Endothelial cell (in vitro differentiated cells): Measurements from ENCODE around the gene ALPG. TPM values are rescaled to one million over a fixed set of nuclear protein-coding genes. Genes with fewer than 3 reads are reported as not detected.
"Not testable (repeated sequence)": the region's sequence is repeated elsewhere in the genome, so short reads cannot be mapped to it uniquely, and the experiment has no call there.

Source experiments
- DNase-seq: peaks from one replicate; pipeline ENCODE4 v3.0.0; 2021; ENCODE audit warnings: low spot score
- H3K27ac Mint-ChIP-seq: one replicate; pipeline ENCODE4 v1.8.0; 2021; ENCODE audit warnings: mixed read lengths, inconsistent platforms; ENCODE audit not compliant: unreplicated experiment
- H3K27me3 Mint-ChIP-seq: one replicate; pipeline ENCODE4 v1.8.0; 2021; ENCODE audit warnings: mild to moderate bottlenecking, moderate library complexity, mixed read lengths, inconsistent platforms; ENCODE audit not compliant: unreplicated experiment
- H3K36me3 Mint-ChIP-seq: one replicate; pipeline ENCODE4 v1.8.0; 2021; ENCODE audit warnings: mild to moderate bottlenecking, low read depth, mixed read lengths, inconsistent platforms; ENCODE audit not compliant: unreplicated experiment
- H3K4me1 Mint-ChIP-seq: one replicate; pipeline ENCODE4 v1.8.0; 2021; ENCODE audit warnings: mild to moderate bottlenecking, mixed read lengths, inconsistent platforms; ENCODE audit not compliant: unreplicated experiment
- H3K4me3 Mint-ChIP-seq: one replicate; pipeline ENCODE4 v1.8.0; 2021; ENCODE audit warnings: mild to moderate bottlenecking, mixed read lengths, inconsistent platforms; ENCODE audit not compliant: unreplicated experiment
- H3K9me3 Mint-ChIP-seq: one replicate; pipeline ENCODE4 v1.8.0; 2021; ENCODE audit warnings: mixed read lengths, inconsistent platforms; ENCODE audit not compliant: unreplicated experiment
- total RNA-seq: library from RNA; stranded (reverse); fragmentation: NEBNext Ultra II Directional; extraction: Animal tissue kit (Norgen Biotek cat#: 25700); gene quantifications from one replicate; pipeline ENCODE4 v1.2.1, GENCODE V29; 2021; ENCODE audit not compliant: unreplicated experiment
- TF ChIP-seq, protein P1 (sequence below): fragments of 200-600 bp; sonication (generic); IDR thresholded peaks from one replicate; pipeline ENCODE4 v1.5.0; 2021; ENCODE audit warnings: antibody characterized with exemption; ENCODE audit not compliant: unreplicated experiment

The ALPG gene
- total RNA-seq, 1 donor from 2014 or later = not detected

DNA sequence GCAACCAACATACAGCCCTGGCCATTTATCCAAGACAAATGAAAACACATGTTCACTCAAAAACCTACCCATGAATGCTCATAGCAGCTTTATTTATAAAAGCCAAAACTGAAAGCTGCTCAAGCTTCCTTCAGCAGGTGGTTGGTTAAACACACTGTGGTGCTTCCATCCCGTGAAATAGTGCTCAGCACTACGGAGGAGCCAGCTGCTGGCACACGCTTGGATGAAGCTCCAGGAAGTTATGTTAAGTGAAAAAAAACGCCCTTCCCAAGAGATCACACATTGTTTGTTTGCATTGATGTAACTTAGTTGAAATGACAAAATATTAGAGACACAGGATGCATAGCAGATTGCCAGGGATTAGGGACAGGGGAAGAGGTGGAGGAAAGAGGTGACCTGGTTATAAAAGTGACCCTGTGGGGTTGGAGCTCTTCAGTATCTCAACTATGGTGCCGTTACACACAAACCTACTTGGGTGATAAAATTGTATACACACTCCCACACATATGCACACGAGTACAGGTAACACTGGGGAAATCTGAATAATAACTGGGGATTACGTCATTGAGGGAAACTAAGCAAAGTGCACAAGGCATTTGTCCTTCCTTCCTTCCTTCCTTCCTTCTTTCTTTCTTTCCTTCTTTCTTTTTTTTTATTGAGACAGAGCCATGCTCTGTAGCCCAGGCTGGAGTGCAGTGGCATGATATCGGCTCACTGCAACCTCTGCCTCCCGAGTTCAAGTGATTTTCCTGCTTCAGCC lies 6.2 kb upstream of the ALPG start:
- no peaks in the 10 kb centered on the region for H3K36me3 Mint-ChIP-seq

DNA sequence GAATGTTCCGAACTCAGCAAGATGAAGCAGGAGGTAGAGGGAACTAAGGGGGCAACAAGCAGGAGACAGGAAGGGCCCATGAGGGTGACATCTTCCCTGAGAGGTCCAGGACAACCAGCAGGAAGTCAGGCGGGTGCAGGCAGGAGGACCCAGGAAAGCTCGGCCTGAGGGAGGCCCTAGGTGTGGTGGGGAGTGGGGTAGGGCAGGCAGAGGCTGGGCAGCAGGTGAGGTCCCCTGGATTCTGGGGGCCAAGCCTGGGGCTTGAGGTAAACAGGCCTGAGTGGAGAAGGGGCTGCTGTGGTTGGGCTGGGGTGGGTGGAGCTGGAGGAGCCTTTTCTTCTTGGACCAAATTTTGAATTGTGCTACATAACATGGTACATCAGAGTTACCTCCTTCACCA lies 4.1 kb upstream of the ALPG start:
- TF ChIP-seq, protein P1, sequence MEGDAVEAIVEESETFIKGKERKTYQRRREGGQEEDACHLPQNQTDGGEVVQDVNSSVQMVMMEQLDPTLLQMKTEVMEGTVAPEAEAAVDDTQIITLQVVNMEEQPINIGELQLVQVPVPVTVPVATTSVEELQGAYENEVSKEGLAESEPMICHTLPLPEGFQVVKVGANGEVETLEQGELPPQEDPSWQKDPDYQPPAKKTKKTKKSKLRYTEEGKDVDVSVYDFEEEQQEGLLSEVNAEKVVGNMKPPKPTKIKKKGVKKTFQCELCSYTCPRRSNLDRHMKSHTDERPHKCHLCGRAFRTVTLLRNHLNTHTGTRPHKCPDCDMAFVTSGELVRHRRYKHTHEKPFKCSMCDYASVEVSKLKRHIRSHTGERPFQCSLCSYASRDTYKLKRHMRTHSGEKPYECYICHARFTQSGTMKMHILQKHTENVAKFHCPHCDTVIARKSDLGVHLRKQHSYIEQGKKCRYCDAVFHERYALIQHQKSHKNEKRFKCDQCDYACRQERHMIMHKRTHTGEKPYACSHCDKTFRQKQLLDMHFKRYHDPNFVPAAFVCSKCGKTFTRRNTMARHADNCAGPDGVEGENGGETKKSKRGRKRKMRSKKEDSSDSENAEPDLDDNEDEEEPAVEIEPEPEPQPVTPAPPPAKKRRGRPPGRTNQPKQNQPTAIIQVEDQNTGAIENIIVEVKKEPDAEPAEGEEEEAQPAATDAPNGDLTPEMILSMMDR = no peak
- H3K27me3 Mint-ChIP-seq = peaks cover 3% of the 10 kb centered on the region
- no peaks in the 10 kb centered on the region for H3K36me3 Mint-ChIP-seq
- no peak overlapping the region for H3K4me3 Mint-ChIP-seq
- H3K9me3 Mint-ChIP-seq = no peaks in the 10 kb centered on the region
- DNase-seq = no peak
- H3K27ac Mint-ChIP-seq = no peak overlapping the region
- H3K4me1 Mint-ChIP-seq = peaks cover 12% of the 10 kb centered on the region

More for the DNA sequence above, 6.2 kb upstream of the ALPG start:
- peaks cover 12% of the 10 kb centered on the region for H3K4me1 Mint-ChIP-seq
- H3K27me3 Mint-ChIP-seq = peaks cover 3% of the 10 kb centered on the region
- no peaks in the 10 kb centered on the region for H3K9me3 Mint-ChIP-seq
- TF ChIP-seq, protein P1 = no peak
- no peak for DNase-seq
- no peak overlapping the region for H3K27ac Mint-ChIP-seq
- H3K4me3 Mint-ChIP-seq = no peak overlapping the region

DNA sequence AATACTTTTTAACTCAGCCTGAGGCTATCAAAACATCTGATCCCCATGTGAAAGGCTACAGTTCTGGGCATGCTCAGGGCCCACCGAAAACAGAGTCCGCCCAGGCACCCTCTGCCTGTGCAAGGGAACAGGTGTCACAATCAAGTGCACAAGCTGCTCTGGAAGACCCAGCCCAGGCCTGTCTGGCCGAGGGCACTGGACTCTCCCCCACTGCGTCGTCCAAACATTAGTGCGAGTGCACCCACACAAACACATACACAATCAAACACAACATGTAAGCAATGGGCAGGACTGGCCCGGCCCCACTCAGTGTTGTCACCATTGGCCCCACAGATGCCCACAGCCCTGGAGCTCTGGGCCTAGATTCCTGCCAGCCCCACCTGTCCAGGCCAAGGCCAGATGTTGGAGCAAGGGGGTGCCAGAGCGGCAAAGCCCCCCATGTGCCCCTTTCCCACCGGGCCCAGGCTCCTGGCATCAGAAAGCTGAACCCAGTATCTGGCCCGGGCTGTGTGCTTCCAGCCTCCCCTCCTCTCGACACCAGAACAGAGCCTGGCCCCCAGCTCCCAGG lies 617 bp upstream of the ALPG start:
- no peak overlapping the region for H3K4me3 Mint-ChIP-seq
- TF ChIP-seq, protein P1 = no peak
- H3K9me3 Mint-ChIP-seq = no peaks in the 10 kb centered on the region
- no peak for DNase-seq
- H3K27ac Mint-ChIP-seq = no peak overlapping the region
- peaks cover 17% of the 10 kb centered on the region for H3K4me1 Mint-ChIP-seq
- peaks cover 1% of the 10 kb centered on the region for H3K27me3 Mint-ChIP-seq
- H3K36me3 Mint-ChIP-seq = no peaks in the 10 kb centered on the region

DNA sequence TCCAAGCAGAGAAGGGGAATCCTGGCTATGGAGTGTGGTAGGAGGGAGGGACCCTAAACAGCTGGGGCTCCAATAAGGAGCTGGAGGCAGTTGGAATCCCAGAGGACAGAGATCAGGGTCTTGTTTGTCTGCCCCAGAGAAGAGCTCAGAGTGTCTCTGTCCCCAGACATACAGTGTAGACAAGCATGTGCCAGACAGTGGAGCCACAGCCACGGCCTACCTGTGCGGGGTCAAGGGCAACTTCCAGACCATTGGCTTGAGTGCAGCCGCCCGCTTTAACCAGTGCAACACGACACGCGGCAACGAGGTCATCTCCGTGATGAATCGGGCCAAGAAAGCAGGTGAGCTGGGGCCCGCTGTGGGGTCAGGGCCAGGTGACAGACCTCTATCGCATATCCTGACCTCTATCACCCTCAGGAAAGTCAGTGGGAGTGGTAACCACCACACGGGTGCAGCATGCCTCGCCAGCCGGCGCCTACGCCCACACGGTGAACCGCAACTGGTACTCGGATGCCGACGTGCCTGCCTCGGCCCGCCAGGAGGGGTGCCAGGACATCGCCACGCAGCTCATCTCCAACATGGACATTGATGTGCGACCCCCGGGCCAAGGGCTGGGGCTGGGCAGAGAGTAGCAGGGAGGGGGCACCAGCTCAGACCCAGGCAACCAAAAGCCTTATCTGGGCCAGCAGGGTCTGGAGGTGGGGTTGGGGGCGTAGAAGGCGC lies 945 bp downstream of the ALPG start:
- H3K4me3 Mint-ChIP-seq, H3K36me3 Mint-ChIP-seq, H3K9me3 Mint-ChIP-seq, DNase-seq, H3K27ac Mint-ChIP-seq, H3K27me3 Mint-ChIP-seq: not testable (repeated sequence)
- peaks cover 20% of the 10 kb centered on the region for H3K4me1 Mint-ChIP-seq

DNA sequence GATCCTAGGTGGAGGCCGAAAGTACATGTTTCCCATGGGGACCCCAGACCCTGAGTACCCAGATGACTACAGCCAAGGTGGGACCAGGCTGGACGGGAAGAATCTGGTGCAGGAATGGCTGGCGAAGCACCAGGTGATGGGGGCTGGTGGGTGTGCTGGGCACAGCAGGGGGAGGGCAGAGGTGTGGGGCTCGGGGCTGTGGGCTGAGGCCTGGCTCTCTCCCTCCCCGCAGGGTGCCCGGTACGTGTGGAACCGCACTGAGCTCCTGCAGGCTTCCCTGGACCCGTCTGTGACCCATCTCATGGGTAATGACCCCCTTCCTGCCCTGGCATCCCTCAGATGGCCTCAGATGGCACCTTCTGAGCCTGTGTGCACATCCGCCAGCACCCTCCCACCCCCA lies 1.6 kb downstream of the ALPG start:
- peaks cover 27% of the 10 kb centered on the region for H3K4me1 Mint-ChIP-seq
- not testable (repeated sequence) for H3K9me3 Mint-ChIP-seq, DNase-seq, H3K27ac Mint-ChIP-seq, H3K36me3 Mint-ChIP-seq, H3K27me3 Mint-ChIP-seq, H3K4me3 Mint-ChIP-seq

DNA sequence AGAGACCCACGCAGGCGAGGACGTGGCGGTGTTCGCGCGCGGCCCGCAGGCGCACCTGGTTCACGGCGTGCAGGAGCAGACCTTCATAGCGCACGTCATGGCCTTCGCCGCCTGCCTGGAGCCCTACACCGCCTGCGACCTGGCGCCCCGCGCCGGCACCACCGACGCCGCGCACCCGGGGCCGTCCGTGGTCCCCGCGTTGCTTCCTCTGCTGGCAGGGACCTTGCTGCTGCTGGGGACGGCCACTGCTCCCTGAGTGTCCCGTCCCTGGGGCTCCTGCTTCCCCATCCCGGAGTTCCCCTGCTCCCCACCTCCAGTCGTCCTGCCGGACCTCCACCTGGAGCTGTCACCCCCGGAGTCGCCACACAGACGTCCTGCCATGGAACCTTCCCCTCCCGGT lies 3.0 kb downstream of the ALPG start:
- H3K36me3 Mint-ChIP-seq, H3K27ac Mint-ChIP-seq, H3K9me3 Mint-ChIP-seq, DNase-seq, H3K27me3 Mint-ChIP-seq, H3K4me3 Mint-ChIP-seq: not testable (repeated sequence)
- H3K4me1 Mint-ChIP-seq = peaks cover 28% of the 10 kb centered on the region
